ENCODE data around the gene GAGE1.
A peak's percentile ranks its signal among the peaks of the same experiment; 100 is the strongest.

DNA sequence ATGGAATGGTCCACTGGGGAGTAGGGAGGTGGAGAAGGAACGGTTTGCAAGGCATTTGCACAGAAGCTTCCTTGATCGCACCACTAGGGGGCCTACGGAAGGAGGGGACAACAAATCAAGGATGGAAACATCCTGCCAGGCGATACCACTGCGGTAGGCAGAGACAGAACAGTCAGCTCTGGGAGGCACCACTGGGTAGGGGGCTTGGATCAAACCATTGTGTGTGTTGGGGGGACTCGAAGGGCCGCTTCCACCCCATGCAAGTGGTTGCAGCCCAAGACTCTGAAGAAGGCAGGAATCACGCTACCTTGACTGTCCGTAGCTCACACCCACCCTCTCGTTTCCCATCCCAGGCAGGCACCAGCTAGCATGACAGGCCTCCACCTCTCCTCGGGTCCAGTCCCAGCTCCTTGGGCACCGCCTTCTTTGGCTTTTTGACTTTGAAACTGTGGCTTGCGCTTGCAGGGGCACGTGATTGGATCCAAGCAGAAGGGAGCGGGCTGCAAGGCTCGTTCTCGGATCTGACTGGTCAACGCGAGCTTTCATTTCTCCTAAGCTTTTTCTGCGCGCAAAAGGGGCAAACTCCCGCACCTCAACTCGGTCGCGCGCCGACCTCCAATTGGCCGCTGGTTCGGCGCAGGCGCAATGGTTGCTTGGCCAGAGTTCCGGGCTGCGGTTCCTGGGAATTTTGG is 28.4 kb downstream of the GAGE1 start:
- TF ChIP-seq, protein P1, sequence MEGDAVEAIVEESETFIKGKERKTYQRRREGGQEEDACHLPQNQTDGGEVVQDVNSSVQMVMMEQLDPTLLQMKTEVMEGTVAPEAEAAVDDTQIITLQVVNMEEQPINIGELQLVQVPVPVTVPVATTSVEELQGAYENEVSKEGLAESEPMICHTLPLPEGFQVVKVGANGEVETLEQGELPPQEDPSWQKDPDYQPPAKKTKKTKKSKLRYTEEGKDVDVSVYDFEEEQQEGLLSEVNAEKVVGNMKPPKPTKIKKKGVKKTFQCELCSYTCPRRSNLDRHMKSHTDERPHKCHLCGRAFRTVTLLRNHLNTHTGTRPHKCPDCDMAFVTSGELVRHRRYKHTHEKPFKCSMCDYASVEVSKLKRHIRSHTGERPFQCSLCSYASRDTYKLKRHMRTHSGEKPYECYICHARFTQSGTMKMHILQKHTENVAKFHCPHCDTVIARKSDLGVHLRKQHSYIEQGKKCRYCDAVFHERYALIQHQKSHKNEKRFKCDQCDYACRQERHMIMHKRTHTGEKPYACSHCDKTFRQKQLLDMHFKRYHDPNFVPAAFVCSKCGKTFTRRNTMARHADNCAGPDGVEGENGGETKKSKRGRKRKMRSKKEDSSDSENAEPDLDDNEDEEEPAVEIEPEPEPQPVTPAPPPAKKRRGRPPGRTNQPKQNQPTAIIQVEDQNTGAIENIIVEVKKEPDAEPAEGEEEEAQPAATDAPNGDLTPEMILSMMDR (IDR thresholded peaks at IDR 0.05) = peak in 1 of 6 experiments; percentile 19
- TF ChIP-seq POLR2A (IDR thresholded peaks at IDR 0.05) = no peak

Data from esophagus squamous epithelium (tissue), 4 donors.